Sciatic nerve (tissue), 2 donors: ENCODE results near the gene TBX15. TPM values are rescaled to one million over a fixed set of nuclear protein-coding genes. Genes with fewer than 3 reads are reported as not detected.

ENCODE experiments used
- ATAC-seq: fragments of 200-7000 bp; cut with Tn5 transposase; one replicate; pipeline ENCODE4 v1.9.1; 2020; ENCODE audit warnings: mild to moderate bottlenecking, moderate library complexity
- DNase-seq: peaks from one replicate; pipeline ENCODE4 v3.0.0-alpha.2; 2020; ENCODE audit warnings: low spot score
- intact Hi-C: fragments of 100-400 bp; cut with DNase I; formaldehyde crosslinking; loops from one replicate; pipeline ENCODE4 v1.14.2; 2022
- total RNA-seq: library from RNA; stranded (reverse); fragmentation: NEBNext Ultra II Directional; extraction: Animal tissue kit (Norgen Biotek cat#: 25700); gene quantifications from one replicate; pipeline ENCODE4 v1.2.1, GENCODE V29; 2021
- donor health status: DM: no; HTN: no; CAD: no.
- donor health status: DM: no; HTN: no; CAD: no.

The TBX15 gene
- total RNA-seq, 1 donor from 2014 or later, result 12.5 TPM

GRCh38 chr1:119003413-119004128, 15.4 kb upstream of the TBX15 start:
- DNase-seq (no peak), ATAC-seq (no peak)
- intact Hi-C loops, result no loop called here

- intact Hi-C loops, result no loop called here
Observed at GRCh38 chr1:119002028-119002686, 14.0 kb upstream of the TBX15 start.

GRCh38 chr1:119001181-119002027, 13.3 kb upstream of the TBX15 start:
- intact Hi-C loops, result no loop called here
- ATAC-seq, result peak; percentile 78
- DNase-seq, result no peak

More at GRCh38 chr1:119002028-119002686, 14.0 kb upstream of the TBX15 start:
- ATAC-seq, result peak; percentile 83
- no peak for DNase-seq

GRCh38 chr1:119000371-119001180, 12.4 kb upstream of the TBX15 start:
- DNase-seq, result no peak
- ATAC-seq, result peak; percentile 9
- intact Hi-C loops, result no loop called here

- no peak for DNase-seq
- intact Hi-C loops, result no loop called here
- no peak for ATAC-seq
Observed at GRCh38 chr1:118999348-119000071, 11.4 kb upstream of the TBX15 start.

- ATAC-seq, result no peak
- DNase-seq, result no peak
- intact Hi-C loops, result no loop called here
Observed at GRCh38 chr1:118998171-118998570, 10.0 kb upstream of the TBX15 start.

GRCh38 chr1:118997225-118997624, 9.1 kb upstream of the TBX15 start:
- no peak for ATAC-seq
- intact Hi-C loops, result no loop called here
- DNase-seq, result no peak

- intact Hi-C loops, result no loop called here
- ATAC-seq, result no peak
Observed at GRCh38 chr1:118995312-118996016, 7.3 kb upstream of the TBX15 start.

GRCh38 chr1:118993700-118994026, 5.5 kb upstream of the TBX15 start:
- intact Hi-C loops, result no loop called here
- ATAC-seq (no peak), DNase-seq (no peak)

More at GRCh38 chr1:118995312-118996016, 7.3 kb upstream of the TBX15 start:
- DNase-seq, result no peak

- ATAC-seq, result no peak
- intact Hi-C loops, result no loop called here
- no peak for DNase-seq
Observed at GRCh38 chr1:118992868-118993699, 4.9 kb upstream of the TBX15 start.

GRCh38 chr1:118992237-118992825, 4.2 kb upstream of the TBX15 start:
- ATAC-seq, result no peak
- intact Hi-C loops, result no loop called here

GRCh38 chr1:118991448-118991847, 3.3 kb upstream of the TBX15 start:
- intact Hi-C loops, result no loop called here
- DNase-seq, result no peak
- ATAC-seq, result no peak

More at GRCh38 chr1:118992237-118992825, 4.2 kb upstream of the TBX15 start:
- DNase-seq, result no peak

GRCh38 chr1:118990513-118991152, 2.5 kb upstream of the TBX15 start:
- DNase-seq (no peak), ATAC-seq (no peak)
- intact Hi-C loops, result no loop called here

- intact Hi-C loops, result no loop called here
- DNase-seq, result no peak
Observed at GRCh38 chr1:118989878-118990378, 1.8 kb upstream of the TBX15 start.

GRCh38 chr1:118989006-118989815, 1.1 kb upstream of the TBX15 start:
- ATAC-seq, result no peak
- intact Hi-C loops, result no loop called here

More at GRCh38 chr1:118989878-118990378, 1.8 kb upstream of the TBX15 start:
- no peak for ATAC-seq

More at GRCh38 chr1:118989006-118989815, 1.1 kb upstream of the TBX15 start:
- peak; percentile 61 for DNase-seq
